HG02571 (cell line): Measurements from ENCODE around the gene UCP2.

ENCODE experiments used
- ATAC-seq: cut with Tn5 transposase; IDR thresholded peaks from one replicate; pipeline ENCODE4 v1.9.1; 2021; ENCODE audit warnings: mild to moderate bottlenecking, moderate library complexity; ENCODE audit not compliant: unreplicated experiment

UCP2 gene

GRCh38 chr11:73972620-73973449 is 9.8 kb downstream of the UCP2 start:
- ATAC-seq: no peak

GRCh38 chr11:73972187-73972586 is 10.5 kb downstream of the UCP2 start:
- ATAC-seq: no peak

GRCh38 chr11:73971175-73971719 is 11.4 kb downstream of the UCP2 start:
- no peak for ATAC-seq

GRCh38 chr11:73969991-73970800 is 12.4 kb downstream of the UCP2 start:
- ATAC-seq: no peak

- no peak for ATAC-seq
These were observed 13.6 kb downstream of the UCP2 start for GRCh38 chr11:73969091-73969490.

GRCh38 chr11:73968356-73968966 is 14.2 kb downstream of the UCP2 start:
- no peak for ATAC-seq

GRCh38 chr11:73965764-73966121 is 16.9 kb downstream of the UCP2 start:
- ATAC-seq: no peak

- ATAC-seq: no peak
These were observed 17.4 kb downstream of the UCP2 start for GRCh38 chr11:73965076-73965763.

GRCh38 chr11:73963861-73964260 is 18.8 kb downstream of the UCP2 start:
- ATAC-seq: no peak

- ATAC-seq: no peak
These were observed 20.4 kb downstream of the UCP2 start for GRCh38 chr11:73962101-73962705.

- no peak for ATAC-seq
These were observed 21.3 kb downstream of the UCP2 start for GRCh38 chr11:73961321-73961720.

- ATAC-seq: no peak
These were observed 24.0 kb downstream of the UCP2 start for GRCh38 chr11:73958521-73959141.

- no peak for ATAC-seq
These were observed 24.8 kb downstream of the UCP2 start for GRCh38 chr11:73957654-73958361.

GRCh38 chr11:73956876-73957653 is 25.6 kb downstream of the UCP2 start:
- ATAC-seq: no peak

- ATAC-seq: no peak
These were observed 30.8 kb downstream of the UCP2 start for GRCh38 chr11:73951797-73952196.

- peak; percentile 54 for ATAC-seq
These were observed 31.6 kb downstream of the UCP2 start, which contains the start of gene DNAJB13 for GRCh38 chr11:73950869-73951710. Gene DNAJB13 (plus strand): TSS chr11:73951026. CDS start chr11:73951070, 44 bp downstream.

- ATAC-seq: no peak
These were observed 32.7 kb downstream of the UCP2 start for GRCh38 chr11:73949912-73950311.

- ATAC-seq: no peak
These were observed 33.4 kb downstream of the UCP2 start for GRCh38 chr11:73949246-73949645.
